Measurements from ENCODE around the gene TMEM163. TPM values are rescaled to one million over a fixed set of nuclear protein-coding genes. Genes with fewer than 3 reads are reported as not detected.

TMEM163 gene
- total and polyA plus RNA-seq, 2 donors, result 5.0 TPM

- Histone ChIP-seq H3K27ac (ENCODE audit: low read depth in 1 of 2, low read length in 1 of 2) (no peak overlapping the region), H3K4me3 (ENCODE audit: low read length in 2 of 2) (no peak overlapping the region), H3K27me3 (ENCODE audit: control insufficient read depth in 2 of 2, insufficient read depth in 1 of 2, low read length in 1 of 2) (no peaks in the 10 kb centered on the region), H3K4me1 (ENCODE audit: control insufficient read depth in 2 of 2, insufficient read depth in 2 of 2, low read length in 2 of 2) (no peaks in the 10 kb centered on the region), H3K36me3 (ENCODE audit: control insufficient read depth in 2 of 2, insufficient read depth in 2 of 2, low read length in 1 of 2) (peaks cover 27 to 56% of the 10 kb centered on the region in 2 donors), H3K9me3 (ENCODE audit: control insufficient read depth in 2 of 2, insufficient read depth in 1 of 2, low read length in 1 of 2) (no peaks in the 10 kb centered on the region)
- no peak for DNase-seq (ENCODE audit: low read depth in 6 of 9, low spot score in 9 of 9)
- WGBS, result 96% methylated on average over 3 of the region's 3 CpGs
Observed at GRCh38 chr2:134438371-134438770, 280.4 kb downstream of the TMEM163 start.

GRCh38 chr2:134436706-134437105 lies 282.1 kb downstream of the TMEM163 start:
- WGBS, result 98% methylated on average over 7 of the region's 7 CpGs
- no peak overlapping the region for H3K27ac ChIP-seq (ENCODE audit: low read depth in 1 of 2, low read length in 1 of 2)
- no peaks in the 10 kb centered on the region for H3K9me3 ChIP-seq (ENCODE audit: control insufficient read depth in 2 of 2, insufficient read depth in 1 of 2, low read length in 1 of 2)
- H3K27me3 ChIP-seq (ENCODE audit: control insufficient read depth in 2 of 2, insufficient read depth in 1 of 2, low read length in 1 of 2), result no peaks in the 10 kb centered on the region
- no peaks in the 10 kb centered on the region for H3K4me1 ChIP-seq (ENCODE audit: control insufficient read depth in 2 of 2, insufficient read depth in 2 of 2, low read length in 2 of 2)
- DNase-seq (ENCODE audit: low read depth in 6 of 9, low spot score in 9 of 9), result no peak
- H3K4me3 ChIP-seq (ENCODE audit: low read length in 2 of 2), result no peak overlapping the region
- H3K36me3 ChIP-seq (ENCODE audit: control insufficient read depth in 2 of 2, insufficient read depth in 2 of 2, low read length in 1 of 2), result peaks cover 22 to 50% of the 10 kb centered on the region in 2 donors

- H3K27ac ChIP-seq (ENCODE audit: low read depth in 1 of 2, low read length in 1 of 2), result no peak overlapping the region
Observed at GRCh38 chr2:134435936-134436335, 282.9 kb downstream of the TMEM163 start.

GRCh38 chr2:134435505-134435904 lies 283.3 kb downstream of the TMEM163 start:
- H3K9me3 ChIP-seq (ENCODE audit: control insufficient read depth in 2 of 2, insufficient read depth in 1 of 2, low read length in 1 of 2), result no peaks in the 10 kb centered on the region
- H3K36me3 ChIP-seq (ENCODE audit: control insufficient read depth in 2 of 2, insufficient read depth in 2 of 2, low read length in 1 of 2), result peaks cover 19 to 57% of the 10 kb centered on the region in 2 donors
- no peaks in the 10 kb centered on the region for H3K4me1 ChIP-seq (ENCODE audit: control insufficient read depth in 2 of 2, insufficient read depth in 2 of 2, low read length in 2 of 2)
- 99% methylated on average over 4 of the region's 4 CpGs for WGBS
- H3K4me3 ChIP-seq (ENCODE audit: low read length in 2 of 2), result no peak overlapping the region
- H3K27me3 ChIP-seq (ENCODE audit: control insufficient read depth in 2 of 2, insufficient read depth in 1 of 2, low read length in 1 of 2), result no peaks in the 10 kb centered on the region
- H3K27ac ChIP-seq (ENCODE audit: low read depth in 1 of 2, low read length in 1 of 2), result no peak overlapping the region
- no peak for DNase-seq (ENCODE audit: low read depth in 6 of 9, low spot score in 9 of 9)

More at GRCh38 chr2:134435936-134436335, 282.9 kb downstream of the TMEM163 start:
- no peaks in the 10 kb centered on the region for H3K4me1 ChIP-seq (ENCODE audit: control insufficient read depth in 2 of 2, insufficient read depth in 2 of 2, low read length in 2 of 2)
- DNase-seq (ENCODE audit: low read depth in 6 of 9, low spot score in 9 of 9), result no peak
- no peaks in the 10 kb centered on the region for H3K9me3 ChIP-seq (ENCODE audit: control insufficient read depth in 2 of 2, insufficient read depth in 1 of 2, low read length in 1 of 2)
- H3K36me3 ChIP-seq (ENCODE audit: control insufficient read depth in 2 of 2, insufficient read depth in 2 of 2, low read length in 1 of 2), result peaks cover 16 to 54% of the 10 kb centered on the region in 2 donors
- no peak overlapping the region for H3K4me3 ChIP-seq (ENCODE audit: low read length in 2 of 2)
- H3K27me3 ChIP-seq (ENCODE audit: control insufficient read depth in 2 of 2, insufficient read depth in 1 of 2, low read length in 1 of 2), result no peaks in the 10 kb centered on the region

- H3K27me3 ChIP-seq (ENCODE audit: control insufficient read depth in 2 of 2, insufficient read depth in 1 of 2, low read length in 1 of 2), result no peaks in the 10 kb centered on the region
- no peak overlapping the region for H3K4me3 ChIP-seq (ENCODE audit: low read length in 2 of 2)
- peaks cover 30 to 59% of the 10 kb centered on the region in 2 donors for H3K36me3 ChIP-seq (ENCODE audit: control insufficient read depth in 2 of 2, insufficient read depth in 2 of 2, low read length in 1 of 2)
- H3K27ac ChIP-seq (ENCODE audit: low read depth in 1 of 2, low read length in 1 of 2), result no peak overlapping the region
- WGBS, result 97% methylated on average over 6 of the region's 6 CpGs
- no peaks in the 10 kb centered on the region for H3K4me1 ChIP-seq (ENCODE audit: control insufficient read depth in 2 of 2, insufficient read depth in 2 of 2, low read length in 2 of 2)
- DNase-seq (ENCODE audit: low read depth in 6 of 9, low spot score in 9 of 9), result no peak
- no peaks in the 10 kb centered on the region for H3K9me3 ChIP-seq (ENCODE audit: control insufficient read depth in 2 of 2, insufficient read depth in 1 of 2, low read length in 1 of 2)
Observed at GRCh38 chr2:134433979-134434378, 284.8 kb downstream of the TMEM163 start.

- Histone ChIP-seq H3K4me1 (ENCODE audit: control insufficient read depth in 2 of 2, insufficient read depth in 2 of 2, low read length in 2 of 2) (no peaks in the 10 kb centered on the region), H3K36me3 (ENCODE audit: control insufficient read depth in 2 of 2, insufficient read depth in 2 of 2, low read length in 1 of 2) (peaks cover 29 to 59% of the 10 kb centered on the region in 2 donors), H3K9me3 (ENCODE audit: control insufficient read depth in 2 of 2, insufficient read depth in 1 of 2, low read length in 1 of 2) (no peaks in the 10 kb centered on the region), H3K27ac (ENCODE audit: low read depth in 1 of 2, low read length in 1 of 2) (no peak overlapping the region), H3K4me3 (ENCODE audit: low read length in 2 of 2) (no peak overlapping the region), H3K27me3 (ENCODE audit: control insufficient read depth in 2 of 2, insufficient read depth in 1 of 2, low read length in 1 of 2) (no peaks in the 10 kb centered on the region)
- WGBS, result 96% methylated on average over 7 of the region's 7 CpGs
- DNase-seq (ENCODE audit: low read depth in 6 of 9, low spot score in 9 of 9), result no peak
Observed at GRCh38 chr2:134433469-134433868, 285.3 kb downstream of the TMEM163 start.

- H3K4me3 ChIP-seq (ENCODE audit: low read length in 2 of 2), result no peak overlapping the region
- H3K4me1 ChIP-seq (ENCODE audit: control insufficient read depth in 2 of 2, insufficient read depth in 2 of 2, low read length in 2 of 2), result no peaks in the 10 kb centered on the region
- H3K36me3 ChIP-seq (ENCODE audit: control insufficient read depth in 2 of 2, insufficient read depth in 2 of 2, low read length in 1 of 2), result peaks cover 33 to 64% of the 10 kb centered on the region in 2 donors
- no peaks in the 10 kb centered on the region for H3K9me3 ChIP-seq (ENCODE audit: control insufficient read depth in 2 of 2, insufficient read depth in 1 of 2, low read length in 1 of 2)
- no peak for DNase-seq (ENCODE audit: low read depth in 6 of 9, low spot score in 9 of 9)
- no peak overlapping the region for H3K27ac ChIP-seq (ENCODE audit: low read depth in 1 of 2, low read length in 1 of 2)
- WGBS, result 97% methylated on average over 3 of the region's 3 CpGs
- no peaks in the 10 kb centered on the region for H3K27me3 ChIP-seq (ENCODE audit: control insufficient read depth in 2 of 2, insufficient read depth in 1 of 2, low read length in 1 of 2)
Observed at GRCh38 chr2:134432435-134432883, 286.3 kb downstream of the TMEM163 start.

- Histone ChIP-seq H3K4me3 (ENCODE audit: low read length in 2 of 2) (no peak overlapping the region), H3K27me3 (ENCODE audit: control insufficient read depth in 2 of 2, insufficient read depth in 1 of 2, low read length in 1 of 2) (no peaks in the 10 kb centered on the region), H3K9me3 (ENCODE audit: control insufficient read depth in 2 of 2, insufficient read depth in 1 of 2, low read length in 1 of 2) (no peaks in the 10 kb centered on the region), H3K36me3 (ENCODE audit: control insufficient read depth in 2 of 2, insufficient read depth in 2 of 2, low read length in 1 of 2) (peaks cover 36 to 64% of the 10 kb centered on the region in 2 donors), H3K27ac (ENCODE audit: low read depth in 1 of 2, low read length in 1 of 2) (no peak overlapping the region), H3K4me1 (ENCODE audit: control insufficient read depth in 2 of 2, insufficient read depth in 2 of 2, low read length in 2 of 2) (no peaks in the 10 kb centered on the region)
- 97% methylated on average over 2 of the region's 2 CpGs for WGBS
- no peak for DNase-seq (ENCODE audit: low read depth in 6 of 9, low spot score in 9 of 9)
Observed at GRCh38 chr2:134431838-134432434, 286.9 kb downstream of the TMEM163 start.

GRCh38 chr2:134429886-134430285 lies 288.9 kb downstream of the TMEM163 start:
- 98% methylated on average over 4 of the region's 4 CpGs for WGBS
- H3K36me3 ChIP-seq (ENCODE audit: control insufficient read depth in 2 of 2, insufficient read depth in 2 of 2, low read length in 1 of 2), result peaks cover 24 to 61% of the 10 kb centered on the region in 2 donors
- no peak for DNase-seq (ENCODE audit: low read depth in 6 of 9, low spot score in 9 of 9)

More at GRCh38 chr2:134429886-134430285, 288.9 kb downstream of the TMEM163 start:
- H3K9me3 ChIP-seq (ENCODE audit: control insufficient read depth in 2 of 2, insufficient read depth in 1 of 2, low read length in 1 of 2), result no peaks in the 10 kb centered on the region
- no peak overlapping the region for H3K27ac ChIP-seq (ENCODE audit: low read depth in 1 of 2, low read length in 1 of 2)
- H3K4me1 ChIP-seq (ENCODE audit: control insufficient read depth in 2 of 2, insufficient read depth in 2 of 2, low read length in 2 of 2), result no peaks in the 10 kb centered on the region
- H3K27me3 ChIP-seq (ENCODE audit: control insufficient read depth in 2 of 2, insufficient read depth in 1 of 2, low read length in 1 of 2), result no peaks in the 10 kb centered on the region
- H3K4me3 ChIP-seq (ENCODE audit: low read length in 2 of 2), result no peak overlapping the region

All from thymus (tissue), 11 donors.